HFFc6 (cell line): ENCODE data around the gene CCNK. TPM values are rescaled to one million over a fixed set of nuclear protein-coding genes. Genes with fewer than 3 reads are reported as not detected.
A peak's percentile ranks its signal among the peaks of the same experiment; 100 is the strongest.

Experiments used
- DNase-seq: peaks from one replicate; pipeline ENCODE4 v3.0.0-alpha.2; 2018
- H3K27ac Mint-ChIP-seq: 2 replicates; pipeline ENCODE4 v1.8.0; 2020; ENCODE audit warnings: mild to moderate bottlenecking, mixed read lengths
- H3K27me3 Mint-ChIP-seq: 2 replicates; pipeline ENCODE4 v1.8.0; 2021; ENCODE audit warnings: mild to moderate bottlenecking, moderate library complexity, mixed read lengths; ENCODE audit not compliant: insufficient read depth
- H3K36me3 Mint-ChIP-seq: 2 replicates; pipeline ENCODE4 v1.8.0; 2021; ENCODE audit warnings: low read depth, mixed read lengths
- H3K4me1 Mint-ChIP-seq: 2 replicates; pipeline ENCODE4 v1.8.0; 2020; ENCODE audit warnings: low read depth, mixed read lengths
- H3K4me3 Mint-ChIP-seq: 2 replicates; pipeline ENCODE4 v1.8.0; 2020; ENCODE audit warnings: mild to moderate bottlenecking, moderate library complexity, mixed read lengths
- H3K9me3 Mint-ChIP-seq: 2 replicates; pipeline ENCODE4 v1.8.0; 2020; ENCODE audit warnings: mild to moderate bottlenecking, mixed read lengths
- total RNA-seq, 6 experiments: library from RNA; stranded (reverse); fragmentation: NEBNext Ultra II Directional; extraction: Animal tissue kit (Norgen Biotek cat#: 25700); gene quantifications; 2 replicates in 1 of 6; 3 replicates in 5 of 6; pipeline ENCODE4 v1.2.3, GENCODE V29; 2021
- TF ChIP-seq, protein P1 (sequence below): fragments of 200-600 bp; sonication (generic); IDR thresholded peaks from 2 replicates; pipeline ENCODE4 v1.5.0; 2021; ENCODE audit warnings: antibody characterized with exemption, mild to moderate bottlenecking

Gene CCNK
- total RNA-seq, 6 experiments from 2014 or later, result 74.9 to 93.1 (median 86.4) TPM

DNA sequence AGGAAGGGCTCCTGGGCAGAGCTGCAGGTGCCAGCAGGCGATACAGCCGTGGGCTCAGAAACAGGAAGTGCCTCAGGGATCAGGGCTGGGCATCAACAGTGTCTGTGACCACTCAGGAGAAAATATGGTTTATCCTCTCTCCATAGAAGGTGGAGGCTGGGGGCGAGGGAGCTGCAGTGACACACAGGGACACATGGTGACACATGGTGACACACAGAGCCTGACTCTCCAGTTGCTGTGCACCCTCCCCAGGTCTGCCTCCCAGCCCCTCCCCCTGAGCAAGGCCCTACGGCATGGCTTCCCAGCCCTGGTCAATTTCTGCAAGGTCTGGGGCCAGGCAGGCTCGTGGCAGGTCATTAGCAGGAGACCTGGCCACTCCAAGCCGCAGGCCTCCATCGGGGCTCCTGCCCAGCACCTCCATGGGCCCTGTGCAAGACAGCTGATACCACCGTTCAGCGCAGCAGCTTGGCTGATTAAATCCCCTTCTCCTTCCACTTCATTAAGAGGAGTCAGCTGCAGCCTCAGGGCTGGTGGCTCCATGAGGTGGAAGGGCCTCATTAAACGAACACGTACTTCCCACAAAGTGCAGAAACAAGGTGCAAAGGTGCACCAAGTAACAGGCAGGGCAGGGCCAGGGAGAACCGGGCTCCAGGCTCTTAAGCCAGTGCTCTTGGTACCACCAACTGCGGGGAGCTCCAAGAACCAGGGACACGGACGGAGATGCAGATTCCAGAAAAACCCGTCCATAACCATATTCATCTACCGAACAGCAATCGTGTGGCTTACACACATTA is 60.7 kb downstream of the CCNK start:
- H3K27me3 Mint-ChIP-seq, result peaks cover 6% of the 10 kb centered on the region
- H3K4me3 Mint-ChIP-seq, result no peak overlapping the region
- no peak for DNase-seq
- H3K27ac Mint-ChIP-seq, result no peak overlapping the region; the same call in 1 of the 2 replicates
- no peaks in the 10 kb centered on the region for H3K36me3 Mint-ChIP-seq
- H3K9me3 Mint-ChIP-seq, result no peaks in the 10 kb centered on the region
- peaks cover 52% of the 10 kb centered on the region for H3K4me1 Mint-ChIP-seq
- TF ChIP-seq, protein P1, sequence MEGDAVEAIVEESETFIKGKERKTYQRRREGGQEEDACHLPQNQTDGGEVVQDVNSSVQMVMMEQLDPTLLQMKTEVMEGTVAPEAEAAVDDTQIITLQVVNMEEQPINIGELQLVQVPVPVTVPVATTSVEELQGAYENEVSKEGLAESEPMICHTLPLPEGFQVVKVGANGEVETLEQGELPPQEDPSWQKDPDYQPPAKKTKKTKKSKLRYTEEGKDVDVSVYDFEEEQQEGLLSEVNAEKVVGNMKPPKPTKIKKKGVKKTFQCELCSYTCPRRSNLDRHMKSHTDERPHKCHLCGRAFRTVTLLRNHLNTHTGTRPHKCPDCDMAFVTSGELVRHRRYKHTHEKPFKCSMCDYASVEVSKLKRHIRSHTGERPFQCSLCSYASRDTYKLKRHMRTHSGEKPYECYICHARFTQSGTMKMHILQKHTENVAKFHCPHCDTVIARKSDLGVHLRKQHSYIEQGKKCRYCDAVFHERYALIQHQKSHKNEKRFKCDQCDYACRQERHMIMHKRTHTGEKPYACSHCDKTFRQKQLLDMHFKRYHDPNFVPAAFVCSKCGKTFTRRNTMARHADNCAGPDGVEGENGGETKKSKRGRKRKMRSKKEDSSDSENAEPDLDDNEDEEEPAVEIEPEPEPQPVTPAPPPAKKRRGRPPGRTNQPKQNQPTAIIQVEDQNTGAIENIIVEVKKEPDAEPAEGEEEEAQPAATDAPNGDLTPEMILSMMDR, result no peak

- no peaks in the 10 kb centered on the region for H3K36me3 Mint-ChIP-seq
- H3K9me3 Mint-ChIP-seq, result no peaks in the 10 kb centered on the region
- DNase-seq, result no peak
- TF ChIP-seq, protein P1, result no peak
- H3K27ac Mint-ChIP-seq, result no peak overlapping the region
- peaks cover 45% of the 10 kb centered on the region for H3K4me1 Mint-ChIP-seq
- no peak overlapping the region for H3K4me3 Mint-ChIP-seq
- H3K27me3 Mint-ChIP-seq, result peaks cover 6% of the 10 kb centered on the region
Observed at GRCh38 chr14:99542566-99542965, 61.4 kb downstream of the CCNK start.

DNA sequence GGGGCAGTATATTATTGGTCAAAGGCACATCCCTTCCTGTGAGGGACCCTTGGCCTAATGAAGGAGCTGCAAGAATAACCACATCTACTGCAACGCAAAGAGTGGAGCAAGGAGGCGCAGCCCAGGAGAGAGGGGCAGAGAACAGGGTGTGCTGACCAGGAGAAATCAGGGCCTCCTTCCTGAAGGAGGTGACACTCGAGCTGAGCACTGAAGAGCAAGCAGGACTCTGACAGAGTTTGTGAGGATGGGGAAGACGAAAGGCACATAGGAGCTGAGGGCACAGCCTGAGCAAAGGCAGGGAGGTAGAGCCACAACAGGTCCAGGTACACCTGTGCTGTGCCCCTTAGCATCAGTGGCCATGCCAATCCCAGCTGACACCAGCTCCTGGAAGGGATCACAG is 62.2 kb downstream of the CCNK start:
- H3K36me3 Mint-ChIP-seq, result no peaks in the 10 kb centered on the region
- no peak for DNase-seq
- TF ChIP-seq, protein P1, result no peak
- no peaks in the 10 kb centered on the region for H3K9me3 Mint-ChIP-seq
- no peak overlapping the region for H3K4me3 Mint-ChIP-seq
- H3K27me3 Mint-ChIP-seq, result peaks cover 6% of the 10 kb centered on the region
- H3K4me1 Mint-ChIP-seq, result peaks cover 43% of the 10 kb centered on the region
- H3K27ac Mint-ChIP-seq, result 0 out of 2 replicates have a peak overlapping the region, but pooled peaks have one; percentile 18

DNA sequence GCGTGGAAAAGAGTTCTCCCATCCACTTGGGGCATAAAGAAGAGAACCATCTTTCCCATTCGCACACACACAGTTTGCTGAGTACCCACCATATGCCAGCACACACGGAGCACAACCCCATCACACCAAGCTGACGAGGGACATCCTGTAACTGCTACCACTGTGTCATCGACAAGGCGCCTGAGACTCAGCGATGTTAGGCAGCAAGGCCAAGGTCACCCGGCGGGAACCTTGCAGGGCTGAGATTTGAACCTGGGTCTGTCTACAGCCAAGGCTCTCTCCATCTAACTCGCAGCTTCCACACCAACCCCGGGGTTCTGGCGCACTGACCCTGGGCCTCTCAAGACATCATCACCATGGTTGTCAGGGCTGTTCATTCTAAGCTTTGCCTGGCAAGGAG is 62.8 kb downstream of the CCNK start:
- H3K27ac Mint-ChIP-seq, result no peak overlapping the region
- TF ChIP-seq, protein P1, result no peak
- H3K27me3 Mint-ChIP-seq, result peaks cover 6% of the 10 kb centered on the region
- no peaks in the 10 kb centered on the region for H3K36me3 Mint-ChIP-seq
- no peak for DNase-seq
- H3K4me1 Mint-ChIP-seq, result peaks cover 43% of the 10 kb centered on the region
- no peak overlapping the region for H3K4me3 Mint-ChIP-seq
- no peaks in the 10 kb centered on the region for H3K9me3 Mint-ChIP-seq

GRCh38 chr14:99544991-99545390 is 63.8 kb downstream of the CCNK start:
- DNase-seq, result no peak
- Mint-ChIP-seq H3K4me1 (peaks cover 53% of the 10 kb centered on the region), H3K27ac (no peak overlapping the region), H3K4me3 (no peak overlapping the region), H3K27me3 (peaks cover 6% of the 10 kb centered on the region), H3K9me3 (no peaks in the 10 kb centered on the region), H3K36me3 (no peaks in the 10 kb centered on the region)
- TF ChIP-seq, protein P1, result no peak
